Stimulated activated CD4-positive, alpha-beta T cell treated with anti-CD3 and anti-CD28 coated beads, Interleukin-1b, Interleukin-23, amount 100 ng/mL, for 24 hours (primary cell): Measurements from ENCODE around the gene ACTR3C.
"Not testable (repeated sequence)": the region's sequence is repeated elsewhere in the genome, so short reads cannot be mapped to it uniquely, and the experiment has no call there.

Experiments used
- DNase-seq, 4 experiments: peaks; one replicate each; pipeline ENCODE4 v3.0.0-alpha.2; 2020; ENCODE audit warnings: low read depth in 4 of 4, low spot score in 1 of 4

Gene ACTR3C

DNA sequence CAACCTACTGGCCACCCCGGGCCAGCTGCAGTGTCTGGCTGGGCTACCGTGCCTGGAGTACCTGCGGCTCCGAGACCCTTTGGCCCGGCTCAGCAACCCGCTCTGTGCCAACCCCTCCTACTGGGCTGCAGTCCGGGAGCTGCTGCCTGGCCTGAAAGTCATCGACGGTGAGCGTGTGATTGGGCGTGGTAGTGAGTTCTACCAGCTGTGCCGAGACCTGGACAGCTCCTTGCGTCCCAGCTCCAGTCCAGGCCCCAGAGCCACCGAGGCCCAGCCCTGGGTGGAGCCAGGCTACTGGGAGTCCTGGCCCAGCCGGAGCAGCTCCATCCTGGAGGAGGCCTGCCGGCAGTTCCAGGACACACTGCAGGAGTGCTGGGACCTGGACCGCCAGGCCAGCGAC, 13.8 kb upstream of the ACTR3C start:
- DNase-seq, result no peak

DNA sequence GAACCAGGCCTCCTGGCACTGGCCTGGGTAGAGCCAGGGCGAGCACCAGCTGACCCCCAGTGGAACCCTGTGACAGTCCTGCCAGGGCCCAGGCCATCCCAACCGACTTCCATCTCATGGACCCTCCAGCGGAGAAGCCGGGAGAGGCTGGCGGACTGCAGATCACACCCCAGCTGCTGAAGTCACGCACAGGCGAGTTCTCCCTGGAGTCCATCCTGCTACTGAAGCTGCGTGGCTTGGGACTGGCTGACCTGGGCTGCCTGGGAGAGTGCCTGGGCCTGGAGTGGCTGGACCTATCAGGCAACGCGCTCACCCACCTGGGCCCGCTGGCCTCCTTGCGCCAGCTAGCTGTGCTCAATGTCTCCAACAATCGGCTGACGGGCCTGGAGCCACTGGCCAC, 13.4 kb upstream of the ACTR3C start:
- DNase-seq, result no peak

DNA sequence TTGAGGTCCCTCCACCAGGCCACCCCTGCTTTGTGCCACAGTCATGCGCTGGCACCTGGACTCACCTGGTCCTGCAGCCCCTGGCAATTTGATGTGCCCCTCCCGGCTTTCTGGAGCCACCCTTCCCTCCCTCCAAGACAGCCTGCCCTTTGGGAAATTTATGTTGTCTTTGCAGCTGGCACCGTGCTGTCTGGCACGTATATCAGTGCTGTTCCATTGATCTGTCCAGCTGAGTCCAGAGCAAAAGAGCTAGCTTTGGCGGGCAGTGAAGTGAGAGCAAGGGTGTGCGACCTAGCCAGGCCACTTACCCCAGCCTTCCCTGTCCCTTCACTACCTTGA, 12.4 kb upstream of the ACTR3C start:
- no peak for DNase-seq

DNA sequence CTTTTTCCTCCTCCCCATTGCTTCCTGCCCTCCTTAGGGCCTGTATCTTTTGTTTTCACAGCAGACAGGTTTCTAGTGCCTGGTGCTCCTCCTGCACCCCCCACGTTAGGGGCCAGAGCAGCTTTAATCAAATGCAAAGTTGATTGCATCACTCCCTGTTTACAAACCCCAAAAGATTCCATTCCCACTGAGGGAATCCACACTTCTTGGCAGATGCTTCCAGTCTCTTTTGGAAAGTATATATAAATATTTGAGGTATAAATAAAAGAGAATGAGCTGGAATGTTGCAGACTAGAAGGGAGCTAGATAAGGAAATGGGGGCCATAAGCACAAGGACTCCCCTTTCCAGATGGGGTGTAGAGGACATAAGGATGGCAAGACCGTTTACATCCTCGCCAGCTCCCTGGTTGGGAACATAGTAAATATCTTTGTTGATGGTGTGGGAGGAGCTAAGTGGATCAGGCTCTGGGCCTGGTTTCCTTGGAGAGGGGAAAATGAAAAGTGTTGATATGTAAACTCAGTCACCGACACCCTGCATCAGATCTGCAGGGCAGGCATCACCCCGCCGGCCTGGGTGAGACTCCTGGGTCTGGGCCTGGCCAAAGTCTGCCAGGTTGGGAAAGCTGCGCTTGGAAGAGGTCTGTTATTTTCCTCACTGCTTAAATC, 11.9 kb upstream of the ACTR3C start:
- DNase-seq, result no peak

DNA sequence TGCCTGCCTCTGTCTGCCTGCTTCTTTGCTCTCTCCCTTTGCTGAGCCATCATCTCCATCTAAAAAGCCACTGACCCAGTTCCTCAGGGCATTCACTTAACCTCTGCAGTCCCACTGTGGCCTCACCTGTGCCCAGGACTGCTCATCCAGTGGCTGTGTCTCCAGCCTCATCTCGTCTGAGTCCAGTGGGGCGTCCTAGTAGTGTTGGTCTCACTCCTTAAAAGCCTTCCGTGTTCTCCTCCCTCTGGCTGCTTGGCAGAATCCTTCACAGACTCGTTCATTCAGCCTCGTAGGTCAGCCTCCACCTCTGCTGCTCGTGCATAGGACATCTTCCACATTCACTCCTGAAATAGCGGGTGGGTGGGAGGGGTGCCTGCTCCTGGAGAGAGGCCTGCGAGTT, 10.8 kb upstream of the ACTR3C start:
- DNase-seq, result no peak

DNA sequence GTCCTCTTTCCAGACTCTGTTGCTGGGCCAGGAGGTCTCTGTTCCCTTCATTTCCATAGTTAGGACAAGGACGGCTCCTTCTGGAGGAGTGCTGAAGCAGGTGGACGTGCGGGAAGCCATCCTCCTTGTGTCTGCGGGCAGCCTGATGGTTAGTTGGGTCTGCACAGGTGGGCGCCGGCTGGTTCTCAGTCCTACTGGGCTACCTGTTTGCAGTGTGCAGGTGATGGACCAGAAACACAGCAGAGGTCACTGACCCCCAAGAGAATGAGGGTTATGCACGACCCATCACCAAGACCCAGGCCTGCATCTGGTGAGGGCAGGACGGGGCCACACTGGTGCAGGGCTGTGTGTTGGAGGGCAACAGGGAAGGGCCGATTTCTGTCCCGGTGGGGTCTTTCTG, 10.3 kb upstream of the ACTR3C start:
- DNase-seq, result no peak

DNA sequence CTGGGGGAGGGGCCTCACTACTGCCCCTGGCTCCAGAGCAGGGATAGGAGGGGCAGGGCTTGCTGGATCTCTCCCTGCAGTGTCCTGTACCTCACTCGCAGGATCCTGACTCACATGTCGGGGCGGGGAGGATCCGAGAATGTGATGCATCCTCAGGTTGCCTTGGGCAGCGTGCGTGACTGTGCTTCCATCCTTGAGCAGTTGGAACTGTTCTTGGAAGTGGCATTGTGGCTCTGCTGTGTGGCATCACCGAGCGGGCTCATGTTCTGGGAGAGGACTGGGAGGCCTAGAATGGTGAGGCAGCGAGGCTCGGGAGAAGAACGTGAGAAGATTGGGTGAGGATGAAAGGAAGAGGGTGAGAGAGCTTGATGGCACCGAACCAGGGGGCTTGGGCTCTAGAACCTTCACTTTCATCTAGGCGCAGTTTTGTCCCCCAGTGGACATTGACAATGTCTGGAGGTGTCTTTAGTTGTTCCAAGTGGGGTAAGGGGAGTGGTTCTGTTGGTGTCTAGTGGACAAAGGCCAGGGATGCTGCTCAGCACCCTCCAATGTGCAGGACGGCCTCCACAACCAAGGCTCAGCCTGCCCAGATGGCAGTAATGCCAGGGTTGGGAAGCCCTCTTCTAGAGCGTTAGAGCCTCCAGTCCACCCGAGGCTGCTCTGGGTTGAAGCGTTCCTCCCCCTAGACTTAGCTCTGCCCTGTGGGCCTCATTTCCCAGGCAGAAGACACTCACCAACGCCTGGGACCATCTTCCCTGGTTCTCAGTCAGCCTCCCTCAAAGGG, 9.7 kb upstream of the ACTR3C start:
- DNase-seq, result no peak

DNA sequence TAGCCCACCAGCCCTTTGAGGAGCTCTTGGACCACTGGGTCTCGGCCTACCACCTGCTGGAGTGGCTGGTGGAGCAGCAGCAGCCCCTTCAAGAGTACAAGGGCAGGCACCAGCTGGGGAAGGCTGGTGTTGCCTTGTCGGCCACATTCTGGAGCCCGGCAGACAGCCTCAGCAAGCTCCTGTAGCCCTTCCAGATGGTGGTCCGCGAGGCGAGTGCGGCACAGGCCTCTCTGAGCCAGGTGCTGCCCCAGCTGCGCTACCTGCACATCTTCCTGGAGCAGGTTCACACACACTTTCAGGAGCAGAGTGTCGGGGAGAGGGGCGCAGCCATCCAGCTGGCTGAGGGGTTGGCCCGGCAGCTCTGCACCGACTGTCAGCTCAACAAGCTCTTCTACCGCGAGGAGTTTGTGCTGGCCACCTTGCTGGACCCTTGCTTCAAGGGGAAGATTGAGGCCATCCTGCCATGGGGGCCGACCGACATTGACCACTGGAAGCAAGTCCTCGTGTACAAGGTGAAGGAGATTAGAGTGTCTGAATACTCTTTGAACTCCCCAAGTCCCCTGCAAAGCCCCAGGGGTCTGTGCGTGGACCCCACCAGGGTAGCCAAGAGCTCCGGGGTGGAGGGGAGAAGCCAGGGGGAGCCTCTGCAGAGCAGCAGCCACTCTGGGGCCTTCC, 7.0 kb upstream of the ACTR3C start:
- no peak for DNase-seq

DNA sequence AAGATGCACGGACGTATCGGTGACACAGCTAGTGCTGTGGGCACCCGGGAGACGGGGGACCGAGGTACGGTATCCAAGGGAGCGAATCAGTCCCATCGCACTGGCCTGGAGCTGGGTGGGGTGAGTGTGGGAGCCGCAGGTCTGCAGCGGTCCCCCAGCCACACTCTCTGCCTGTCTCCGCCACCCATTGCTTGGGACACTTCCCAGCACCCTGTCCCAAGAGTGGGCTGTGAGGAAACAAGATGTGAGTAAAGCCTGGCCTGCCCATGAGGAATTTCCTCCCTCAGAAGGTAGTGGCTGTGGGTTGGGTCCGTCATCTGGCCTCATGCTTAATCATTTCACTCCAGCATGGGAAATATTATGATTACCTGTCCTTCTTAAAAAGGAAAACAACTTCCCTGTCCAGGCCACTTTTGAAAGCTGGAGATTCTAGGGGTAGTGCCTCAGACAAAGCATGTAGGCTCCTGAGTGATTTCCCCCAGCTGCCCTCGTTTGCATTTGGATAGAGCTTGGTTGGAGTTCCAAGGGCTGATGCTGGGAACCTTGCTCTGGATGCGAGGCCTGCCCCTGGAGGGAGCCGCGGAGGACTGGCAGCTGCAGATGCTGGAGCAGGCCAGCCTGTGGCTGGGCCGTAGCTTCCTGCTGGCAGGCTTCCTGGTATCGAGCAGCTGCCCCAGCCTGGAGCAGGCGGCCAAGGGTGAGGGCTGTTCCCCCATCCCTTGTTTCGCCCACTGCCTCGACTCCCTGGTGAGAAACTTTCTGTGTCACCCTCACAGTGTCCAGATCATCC, 6.2 kb upstream of the ACTR3C start:
- no peak for DNase-seq

DNA sequence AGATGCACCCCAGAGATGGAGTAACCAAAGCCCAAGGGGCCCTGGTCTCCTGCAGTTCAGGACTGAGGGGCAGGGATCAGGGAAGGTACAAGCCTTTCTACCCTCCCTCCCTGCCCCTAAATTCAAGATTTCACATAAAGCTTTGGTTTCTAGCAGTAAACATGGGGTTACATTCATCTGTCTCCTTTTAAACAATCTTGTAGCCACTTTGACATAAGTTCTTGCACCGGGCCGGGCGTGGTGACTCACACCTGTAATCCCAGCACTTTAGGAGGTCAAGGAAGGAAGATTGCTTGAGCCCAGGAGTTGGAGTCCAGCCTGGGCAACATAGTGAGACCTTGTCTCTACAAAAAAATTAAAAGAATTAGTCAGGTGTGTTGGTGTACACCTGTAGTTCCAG, 4.0 kb upstream of the ACTR3C start:
- DNase-seq, result no peak

DNA sequence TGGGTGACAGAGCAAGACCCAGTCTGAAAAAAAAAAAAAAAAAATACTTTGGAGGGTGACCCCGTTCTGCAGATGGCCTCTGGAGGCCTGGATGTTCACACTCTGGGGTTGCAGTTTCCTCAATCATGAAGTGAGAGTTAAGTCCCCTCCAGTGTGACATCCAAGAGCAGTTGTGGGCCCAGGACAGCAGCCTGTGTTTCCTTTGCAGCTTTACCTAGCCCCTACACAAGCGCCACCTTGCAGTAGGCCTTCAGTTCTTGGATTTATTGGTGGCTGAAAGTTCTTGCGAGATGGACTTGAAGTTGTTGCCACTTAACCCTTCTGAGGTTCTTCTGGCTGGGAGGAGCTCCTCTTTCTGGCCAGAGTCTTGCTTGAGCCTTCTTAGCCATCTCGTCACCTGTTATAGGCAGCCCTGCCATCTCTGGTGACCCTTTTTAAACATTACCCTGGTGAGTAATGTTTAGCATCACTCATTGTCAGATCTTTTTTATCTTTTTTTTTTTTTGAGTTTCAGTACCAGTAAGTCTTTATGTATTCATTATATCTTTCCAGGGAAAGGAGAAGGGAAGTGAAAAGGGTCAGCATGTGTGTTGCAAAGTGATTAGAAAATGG, 3.4 kb upstream of the ACTR3C start:
- no peak for DNase-seq

DNA sequence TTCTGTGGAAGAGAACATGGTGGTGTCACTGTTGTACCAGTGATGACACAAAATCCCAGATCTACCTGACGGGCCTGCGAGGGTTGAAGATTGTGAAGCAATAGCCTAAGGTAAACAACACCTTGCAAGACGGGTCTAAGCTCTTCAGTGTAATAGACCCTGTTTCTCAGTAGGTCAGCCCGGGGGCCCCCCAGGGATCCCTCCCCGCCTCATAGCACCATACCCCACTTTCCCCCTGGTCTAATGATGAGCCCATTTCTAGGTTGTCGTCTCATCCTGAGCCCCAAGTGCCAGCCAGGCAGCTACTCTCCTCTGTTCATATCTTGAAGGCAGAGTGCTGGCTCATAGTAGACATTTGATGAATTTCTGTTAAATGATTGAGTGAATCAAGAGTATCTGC, 2.6 kb upstream of the ACTR3C start:
- no peak for DNase-seq

DNA sequence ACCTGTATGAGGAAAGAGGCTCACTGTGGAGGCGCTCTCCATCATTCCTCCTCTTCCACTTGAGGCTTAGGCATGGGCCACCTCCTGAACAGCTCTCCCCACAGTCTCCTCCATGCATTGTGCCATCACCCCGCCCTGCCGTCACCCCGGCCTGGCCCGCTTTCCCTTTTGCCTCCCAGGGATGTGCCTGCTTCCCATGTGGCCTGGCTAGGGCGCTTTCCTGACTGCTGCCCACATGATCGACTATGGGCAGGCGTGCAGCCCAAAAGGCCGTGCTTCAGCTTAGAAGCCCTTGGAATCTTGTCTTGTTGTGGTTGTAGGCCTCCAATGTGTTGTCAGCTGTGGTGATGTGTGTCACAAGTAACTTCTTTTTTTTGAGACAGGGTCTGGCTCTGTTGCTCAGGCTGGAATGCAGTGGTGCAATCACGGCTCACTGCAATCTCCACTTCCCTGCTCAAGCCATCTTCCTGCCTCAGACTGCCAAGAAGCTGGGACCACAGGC, 1.8 kb upstream of the ACTR3C start:
- DNase-seq, result no peak

DNA sequence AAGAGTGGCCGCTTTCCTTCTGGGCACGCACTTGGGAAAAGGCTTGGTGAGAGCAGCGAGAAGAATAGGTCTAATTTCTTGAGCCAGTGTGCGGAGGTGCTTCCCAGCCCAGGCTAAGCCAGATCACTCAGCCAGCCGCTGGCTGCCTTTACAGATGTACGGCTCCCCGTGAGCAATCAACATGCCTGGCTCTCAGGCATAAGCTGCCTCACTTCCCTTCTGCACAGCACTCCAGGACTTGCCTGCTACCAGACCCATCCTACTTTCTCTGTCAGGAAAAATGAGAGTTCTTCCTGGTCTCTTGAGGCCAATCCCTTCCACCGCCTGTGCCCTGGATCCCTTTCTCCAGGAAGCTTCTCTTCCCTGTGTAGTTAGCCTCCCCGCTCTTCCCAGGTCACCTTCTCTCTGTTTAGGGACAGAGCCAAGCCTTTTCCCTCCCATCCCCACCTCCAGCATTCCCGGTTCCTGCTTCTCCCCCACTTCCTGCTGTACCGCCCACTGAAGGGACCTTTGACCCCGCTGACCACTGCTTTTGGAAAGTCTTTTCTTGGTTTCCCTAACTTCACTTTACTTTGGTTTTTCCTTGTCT, 1.1 kb upstream of the ACTR3C start:
- DNase-seq, result no peak

DNA sequence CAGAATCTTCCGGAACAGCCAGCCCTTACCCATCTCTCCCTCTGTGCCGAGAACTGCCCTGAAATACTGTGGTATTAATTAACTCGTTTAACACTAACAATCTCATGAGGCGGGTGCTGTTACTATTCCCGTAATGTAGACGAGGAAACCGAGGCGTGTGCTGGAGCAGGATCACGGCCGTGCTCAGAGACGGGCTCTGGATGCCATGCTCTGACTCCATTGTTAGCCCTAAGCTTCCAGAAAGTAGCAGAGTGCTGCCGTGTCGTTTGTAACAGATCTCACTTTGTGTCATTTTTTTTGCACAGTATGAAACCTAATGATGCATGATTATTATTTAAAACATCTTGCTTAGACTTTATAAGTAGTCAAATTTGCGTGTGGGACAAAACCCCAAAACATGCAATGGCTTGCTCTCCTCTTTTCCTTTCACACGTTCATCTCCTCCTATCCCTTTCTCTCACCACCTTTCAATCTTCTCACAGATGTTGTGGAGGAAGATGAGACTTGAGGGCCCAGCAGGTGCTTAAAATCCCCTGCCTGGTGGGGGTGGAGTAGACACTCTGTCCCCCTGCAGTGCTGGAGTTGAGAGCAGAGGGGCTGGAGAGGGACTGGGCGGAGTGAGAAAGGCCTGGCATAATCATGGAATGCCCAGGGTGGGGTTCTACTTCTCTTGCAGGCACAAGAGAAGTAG, 482 bp upstream of the ACTR3C start:
- DNase-seq, result no peak

DNA sequence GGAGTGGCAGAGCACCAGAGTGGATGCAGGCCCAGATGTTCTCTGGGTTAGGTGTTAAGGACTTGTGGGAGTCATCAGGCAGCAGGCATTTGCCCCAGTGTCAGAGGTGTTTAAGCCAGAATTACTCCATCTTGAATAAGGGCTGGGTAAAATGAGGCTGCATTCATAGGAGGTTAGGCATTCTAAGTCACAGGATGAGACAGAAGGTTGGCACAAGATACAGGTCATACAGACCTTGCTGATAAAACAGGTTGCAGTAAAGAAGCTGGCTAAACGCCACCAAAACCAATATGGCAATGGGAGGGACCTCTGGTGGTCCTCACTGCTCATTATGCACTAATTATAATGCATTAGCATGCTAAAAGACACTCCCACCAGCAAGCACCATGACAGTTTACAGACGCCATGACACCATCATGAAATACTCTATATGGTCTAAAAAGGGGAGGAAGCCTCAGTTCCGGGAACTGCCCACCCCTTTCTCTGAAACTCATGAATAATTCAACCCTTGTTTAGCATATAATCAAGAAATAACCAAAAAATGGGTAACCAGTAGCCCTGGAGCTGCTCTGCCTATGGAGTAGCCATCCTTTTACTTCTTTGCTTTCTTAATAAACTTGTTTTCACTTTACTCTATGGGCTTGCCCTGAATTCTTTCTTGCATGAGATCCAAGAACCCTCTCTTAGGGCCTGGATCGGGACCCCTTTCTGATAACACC, 1.1 kb downstream of the ACTR3C start:
- DNase-seq, result peak in 3 of 4 experiments; percentile 24 to 49 (median 43)

DNA sequence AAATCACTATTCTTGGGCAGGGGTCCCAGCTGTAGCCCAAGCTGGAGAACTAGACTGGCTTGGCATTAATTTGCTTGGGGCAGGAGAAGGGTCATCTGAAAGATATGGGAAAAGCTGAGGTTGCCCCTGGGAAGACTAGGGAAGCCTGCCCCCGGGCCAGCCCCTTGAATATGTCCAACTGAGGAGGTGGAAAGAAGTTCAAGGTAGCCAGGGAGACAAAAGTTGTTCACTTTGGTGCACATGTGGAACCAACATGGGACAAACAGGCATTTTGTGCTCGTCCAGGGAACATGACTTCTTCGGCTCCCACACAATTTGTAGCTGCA, 1.6 kb downstream of the ACTR3C start:
- DNase-seq, result no peak

DNA sequence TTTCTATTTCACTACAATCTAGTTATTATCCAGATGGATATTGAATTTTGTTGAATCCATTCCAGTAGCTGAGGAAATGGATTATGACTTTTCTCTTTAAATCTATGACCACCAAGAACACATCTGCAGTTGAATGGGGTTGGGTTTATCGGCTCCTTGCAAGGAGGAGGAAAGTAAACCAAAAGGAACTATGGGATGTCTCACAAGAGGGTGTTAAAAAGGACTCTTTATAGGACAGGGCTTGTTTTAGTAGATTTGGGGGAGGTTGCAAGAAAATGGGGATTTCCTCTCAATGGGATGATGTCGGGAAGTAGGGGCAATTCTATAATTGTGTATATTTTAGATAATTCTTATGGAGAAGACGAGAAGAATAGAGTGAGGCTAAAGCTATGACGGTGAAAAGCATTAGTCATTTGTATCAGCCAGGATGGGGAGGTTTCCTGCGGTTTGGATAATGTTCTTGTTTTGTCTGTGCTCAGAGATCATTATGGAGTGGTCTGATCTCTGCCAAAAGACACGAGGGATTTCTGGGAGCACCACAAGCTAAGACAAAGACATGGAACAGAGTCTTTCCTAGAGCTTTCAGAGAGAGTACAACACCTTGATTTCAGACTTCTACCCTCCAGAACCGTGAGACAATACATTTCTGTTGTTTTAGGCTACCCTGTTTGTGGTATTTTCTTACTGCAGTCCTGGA, 5.4 kb downstream of the ACTR3C start:
- DNase-seq, result no peak

DNA sequence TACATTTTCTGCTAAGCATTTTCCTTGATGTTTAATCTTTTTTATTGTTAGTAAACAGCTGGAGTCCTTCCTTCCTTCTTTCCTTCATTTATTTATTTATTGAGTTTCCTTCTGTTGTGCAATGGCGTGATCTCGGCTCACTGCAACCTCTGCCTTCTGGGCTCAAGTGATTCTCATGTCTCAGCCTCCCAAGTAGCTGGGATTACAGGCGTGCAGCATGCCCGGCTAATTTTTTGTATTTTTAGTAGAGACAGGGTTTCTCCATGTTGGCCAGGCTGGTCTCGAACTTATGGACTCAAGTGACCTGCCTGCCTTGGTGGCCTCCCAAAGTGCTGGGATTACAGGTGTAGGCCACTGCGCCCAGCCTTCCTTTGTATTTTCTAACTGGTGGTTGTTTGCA, 6.4 kb downstream of the ACTR3C start:
- DNase-seq, result not testable (repeated sequence)
